Left cardiac atrium (tissue), 4 donors: ENCODE data around the gene ATOSA. TPM values are rescaled to one million over a fixed set of nuclear protein-coding genes. Genes with fewer than 3 reads are reported as not detected.

Experiments used
- ATAC-seq, 2 donors: fragments of 200-7000 bp; cut with Tn5 transposase; one replicate each; pipeline ENCODE4 v1.9.1; 2020; ENCODE audit warnings: mild to moderate bottlenecking in 2 of 2, moderate library complexity in 2 of 2
- DNase-seq: peaks from one replicate; pipeline ENCODE4 v3.0.0-alpha.2; 2020
- intact Hi-C, 2 donors: fragments of 100-400 bp; cut with DNase I; formaldehyde crosslinking; loops; one replicate each; pipeline versions ENCODE4 v1.14.1 to v1.15.1; 2022 to 2023
- total RNA-seq, 2 donors: library from RNA; stranded (reverse); fragmentation: NEBNext Ultra II Directional; extraction: Animal tissue kit (Norgen Biotek cat#: 25700); gene quantifications; one replicate each; pipeline ENCODE4 v1.2.1, GENCODE V29; 2021
- donor health status: DM: no; HTN: yes; CAD: no.
- donor health status: DM: no; HTN: yes; CAD: no; lungs with severe emphysema.
- donor health status: DM: yes; HTN: yes; CAD: no.
- donor health status: Dilated cardiomyopathy.

The ATOSA gene
- total RNA-seq, 2 donors from 2014 or later, result 24.9 to 27.6 TPM

DNA sequence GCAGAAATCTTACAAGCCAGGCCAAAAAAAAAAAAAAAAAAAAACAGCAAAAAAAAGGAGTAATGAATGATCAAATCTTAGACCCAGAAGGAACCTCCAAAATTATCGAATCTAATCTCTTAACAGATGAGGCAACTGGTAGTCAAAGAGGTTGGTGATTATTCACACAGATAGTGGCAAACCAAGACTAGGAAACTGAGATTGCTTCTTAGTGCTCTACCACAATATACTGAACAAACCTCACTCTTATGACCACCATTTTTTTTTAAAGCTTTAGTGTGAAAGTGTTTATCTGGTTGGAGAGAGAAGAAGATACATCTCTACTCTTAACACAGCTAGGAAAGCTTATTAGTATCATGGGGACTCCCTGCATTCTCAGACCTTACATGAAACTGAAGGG, 17.3 kb downstream of the ATOSA start:
- no peak for ATAC-seq
- DNase-seq, result no peak
- intact Hi-C loops, result no loop called here

DNA sequence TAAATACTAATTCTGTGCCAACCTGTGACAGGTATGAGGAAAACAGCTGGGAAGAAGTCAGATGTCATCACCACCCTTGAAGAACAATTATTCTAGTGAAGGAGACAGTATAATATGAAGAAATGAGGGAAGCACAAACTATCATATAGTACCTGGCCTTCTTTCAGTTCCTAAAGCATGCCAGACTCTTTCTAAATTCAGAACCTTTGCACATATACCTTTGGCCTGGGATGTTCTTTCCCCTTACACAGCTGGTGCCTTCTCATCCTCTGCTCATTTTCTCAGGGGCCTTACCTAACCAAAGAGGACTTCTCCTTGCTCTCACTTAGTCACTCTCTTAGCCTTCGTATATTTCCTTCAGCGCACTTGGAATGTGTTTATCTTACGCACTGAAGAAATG, 19.0 kb downstream of the ATOSA start:
- no peak for ATAC-seq
- DNase-seq, result no peak
- intact Hi-C loops, result no loop called here

DNA sequence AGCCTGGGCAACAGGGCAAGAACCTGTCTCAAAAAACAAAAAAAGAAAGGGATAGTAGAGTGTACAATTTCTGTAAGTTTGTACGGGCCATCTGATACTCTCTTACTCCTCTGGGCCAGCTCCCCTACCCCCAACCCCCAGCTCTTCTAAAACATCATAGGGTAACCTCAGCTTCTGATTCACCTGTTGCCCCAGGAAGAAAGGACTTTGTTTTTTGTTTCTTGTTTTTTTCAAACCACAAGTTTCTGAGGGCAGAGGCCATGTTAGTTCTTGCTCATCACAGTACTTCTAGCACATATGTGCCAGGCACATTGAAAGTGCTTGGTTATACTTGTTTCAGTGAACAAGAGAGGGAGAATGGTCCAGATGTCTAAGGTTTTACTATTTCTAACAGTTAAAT, 20.2 kb downstream of the ATOSA start:
- ATAC-seq (no peak), DNase-seq (no peak)
- intact Hi-C loops, result no loop called here

DNA sequence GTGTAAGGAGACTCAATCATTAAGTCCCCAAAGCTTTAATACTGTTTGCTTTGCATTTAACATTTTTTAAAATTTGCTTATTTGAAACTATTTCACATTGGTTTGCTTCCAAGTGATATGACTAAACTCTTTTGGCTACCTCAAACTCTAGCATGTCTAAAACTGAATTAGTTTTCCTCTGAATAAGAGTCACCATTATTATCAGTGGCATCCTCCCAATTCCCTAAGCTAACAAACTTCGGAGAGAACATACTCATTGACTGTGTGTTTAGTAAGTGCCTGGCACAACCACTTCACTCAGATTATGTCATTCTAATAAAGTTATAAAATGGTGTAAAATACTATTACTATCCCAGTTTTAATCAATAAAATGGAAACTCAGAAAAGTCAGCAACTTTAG, 21.9 kb downstream of the ATOSA start:
- ATAC-seq (peak; percentile 81 to 90), DNase-seq (no peak)

DNA sequence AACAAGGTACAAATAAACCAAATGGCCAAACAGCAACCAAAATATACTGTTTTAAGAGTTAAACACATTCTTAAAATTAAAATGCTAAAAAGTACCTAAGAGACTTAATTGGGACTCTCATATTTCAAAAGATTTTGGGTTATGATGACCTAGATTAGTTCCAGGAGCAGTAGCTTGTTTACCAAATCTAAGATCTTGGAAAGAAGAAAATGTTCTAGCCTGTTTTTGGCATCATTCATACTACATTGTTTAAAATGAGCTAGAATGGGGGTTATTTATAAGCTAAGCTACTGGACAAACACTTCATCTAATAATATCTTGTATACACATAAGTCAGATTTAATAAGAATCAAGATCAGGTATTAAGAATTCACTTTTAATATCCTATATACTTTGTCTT, 22.8 kb downstream of the ATOSA start:
- no peak for ATAC-seq
- intact Hi-C loops, result no loop called here
- DNase-seq, result no peak

More for the DNA sequence above, 21.9 kb downstream of the ATOSA start:
- intact Hi-C loops, result no loop called here

DNA sequence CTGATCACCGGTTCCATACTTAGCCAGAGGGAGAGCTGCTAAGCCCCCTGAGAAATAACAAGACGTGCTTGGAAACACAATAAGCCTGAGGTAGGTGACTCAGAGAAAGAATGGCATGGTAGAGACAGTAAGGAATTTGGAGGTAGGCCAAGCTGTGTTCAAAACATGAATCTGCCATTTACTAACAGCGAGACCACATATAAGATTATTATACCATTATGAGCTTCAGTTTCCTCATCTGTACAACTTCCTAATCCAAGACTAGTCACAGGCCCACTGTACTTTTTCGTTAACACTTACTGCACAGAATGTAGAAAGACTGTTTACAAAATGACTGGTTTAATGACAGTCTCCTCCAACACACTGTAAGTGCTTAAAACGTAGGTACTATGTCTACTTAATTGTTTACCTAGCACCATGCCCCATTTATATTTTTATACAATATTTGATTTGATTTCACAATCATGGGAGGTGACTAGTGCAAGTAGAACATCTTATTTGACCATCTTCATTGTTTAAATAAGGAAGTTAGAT, 25.7 kb downstream of the ATOSA start:
- DNase-seq, result no peak
- ATAC-seq, result peak in 1 of 2 donors; percentile 8
- intact Hi-C loops, result no loop called here

DNA sequence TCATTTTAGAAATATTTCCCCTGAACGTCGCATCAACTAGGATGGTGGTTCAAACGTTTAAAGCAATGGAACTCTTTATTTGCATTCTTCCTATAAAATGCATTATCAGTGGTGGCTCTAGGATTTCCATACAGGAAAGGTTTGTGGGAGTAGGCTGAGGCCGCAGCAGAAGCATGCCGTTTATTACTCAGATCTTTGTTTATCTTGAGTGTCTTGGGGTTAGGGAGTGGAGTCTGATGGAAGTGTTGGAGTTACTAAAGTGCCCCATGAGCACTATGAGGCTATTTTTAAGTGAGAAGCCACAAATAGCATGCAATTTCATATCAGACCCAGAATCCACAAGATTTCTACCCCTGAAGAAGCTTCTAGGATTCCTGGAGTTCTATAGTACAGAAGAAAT, 26.2 kb downstream of the ATOSA start:
- intact Hi-C loops, result no loop called here
- ATAC-seq (peak in 1 of 2 donors; percentile 60), DNase-seq (no peak)

DNA sequence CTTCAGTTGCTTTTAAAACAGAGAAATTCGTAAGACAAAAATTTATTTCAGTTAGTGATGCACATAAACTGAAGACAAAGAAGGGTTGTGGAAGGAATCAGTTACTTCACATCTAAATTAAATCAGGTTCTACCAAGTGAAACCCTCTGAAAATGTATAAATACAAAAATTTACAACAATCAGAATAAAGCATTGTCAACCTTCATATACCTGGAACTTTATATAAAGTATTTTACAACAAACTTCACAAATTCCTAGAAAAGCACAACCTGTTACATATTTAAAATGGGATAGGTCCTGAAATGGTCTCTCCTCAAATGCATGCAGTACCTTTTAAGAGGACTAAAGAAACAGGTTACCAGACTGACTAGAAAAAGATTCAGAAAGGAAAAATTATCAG, 26.9 kb downstream of the ATOSA start:
- intact Hi-C loops, result no loop called here
- DNase-seq, result no peak
- no peak for ATAC-seq

DNA sequence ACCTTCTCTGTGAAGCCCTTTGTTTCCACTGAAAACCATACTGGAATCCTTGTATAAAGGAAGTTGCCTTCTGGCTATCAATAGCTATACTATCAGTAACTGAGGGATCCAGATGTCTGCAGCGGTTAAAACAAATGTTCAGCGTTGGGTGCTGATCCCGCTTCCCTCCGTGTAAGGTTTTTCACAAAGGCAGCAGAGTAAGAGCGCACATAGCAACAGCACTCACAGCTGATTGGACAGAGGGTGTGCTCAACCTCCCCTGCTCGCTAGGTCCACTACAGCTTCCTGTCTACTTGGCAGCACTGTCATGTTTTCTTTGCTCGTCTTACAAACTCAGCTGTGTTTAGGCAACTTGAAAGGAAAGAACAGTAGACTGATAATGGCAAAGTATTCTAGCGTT, 27.3 kb downstream of the ATOSA start:
- intact Hi-C loops, result no loop called here
- DNase-seq, result peak; percentile 64
- ATAC-seq, result peak; percentile 100

DNA sequence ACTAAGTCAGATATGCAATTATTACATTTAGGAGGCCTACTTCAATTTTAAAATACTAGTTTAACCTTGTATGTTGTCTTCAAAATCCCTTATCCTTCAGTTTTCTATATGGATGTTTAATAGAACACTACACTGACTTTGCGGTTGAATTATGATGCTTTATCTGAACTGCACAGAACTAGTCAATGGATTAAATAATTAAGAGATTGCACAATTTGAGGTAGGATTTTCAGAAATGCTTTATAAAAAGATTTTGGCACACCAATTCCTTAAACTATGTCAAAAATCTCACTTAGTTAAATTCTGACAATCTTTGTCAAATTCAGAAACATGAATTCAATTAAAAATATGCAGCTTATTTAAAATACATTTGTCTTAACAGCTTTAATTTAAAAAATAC, 28.1 kb downstream of the ATOSA start:
- no peak for ATAC-seq
- DNase-seq, result no peak
- intact Hi-C loops, result no loop called here

DNA sequence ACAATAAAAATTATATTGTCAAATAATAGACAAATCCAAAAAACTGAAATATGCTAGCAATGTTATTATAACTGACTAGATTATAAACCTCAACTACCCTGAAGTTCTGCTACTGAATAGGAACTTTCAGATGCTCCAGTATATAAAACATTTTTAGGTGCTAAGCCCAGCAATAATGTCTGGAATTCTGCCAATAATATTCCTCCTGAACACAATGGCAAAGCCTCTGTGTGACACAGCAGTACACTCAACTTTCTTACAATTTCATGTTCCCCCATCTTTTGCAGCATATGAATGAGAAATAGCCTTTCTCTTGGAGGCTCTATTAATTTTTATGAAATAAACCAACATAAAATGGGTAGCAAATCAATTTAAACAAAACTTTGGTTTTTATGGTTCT, 29.5 kb downstream of the ATOSA start:
- ATAC-seq (no peak), DNase-seq (no peak)
- intact Hi-C loops, result no loop called here

DNA sequence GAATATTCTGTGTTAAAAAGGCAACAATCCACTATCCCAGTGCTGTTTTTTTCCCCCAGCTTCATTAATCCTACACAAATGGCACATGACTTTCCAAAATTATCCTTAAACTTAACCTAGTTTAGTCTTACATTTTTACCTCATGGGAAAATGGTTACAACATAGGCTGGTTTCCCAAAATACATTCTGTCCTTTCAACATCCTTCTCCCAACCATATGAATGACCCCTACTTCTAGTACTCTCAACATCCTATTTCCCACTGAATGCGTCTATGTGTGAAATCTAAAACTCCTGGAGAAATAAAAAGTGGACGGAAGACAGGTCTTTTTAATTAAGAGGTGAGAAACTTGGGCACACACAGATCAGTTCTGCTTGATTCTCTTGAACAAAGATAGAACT, 33.3 kb downstream of the ATOSA start:
- ATAC-seq (no peak), DNase-seq (no peak)
- intact Hi-C loops, result no loop called here

DNA sequence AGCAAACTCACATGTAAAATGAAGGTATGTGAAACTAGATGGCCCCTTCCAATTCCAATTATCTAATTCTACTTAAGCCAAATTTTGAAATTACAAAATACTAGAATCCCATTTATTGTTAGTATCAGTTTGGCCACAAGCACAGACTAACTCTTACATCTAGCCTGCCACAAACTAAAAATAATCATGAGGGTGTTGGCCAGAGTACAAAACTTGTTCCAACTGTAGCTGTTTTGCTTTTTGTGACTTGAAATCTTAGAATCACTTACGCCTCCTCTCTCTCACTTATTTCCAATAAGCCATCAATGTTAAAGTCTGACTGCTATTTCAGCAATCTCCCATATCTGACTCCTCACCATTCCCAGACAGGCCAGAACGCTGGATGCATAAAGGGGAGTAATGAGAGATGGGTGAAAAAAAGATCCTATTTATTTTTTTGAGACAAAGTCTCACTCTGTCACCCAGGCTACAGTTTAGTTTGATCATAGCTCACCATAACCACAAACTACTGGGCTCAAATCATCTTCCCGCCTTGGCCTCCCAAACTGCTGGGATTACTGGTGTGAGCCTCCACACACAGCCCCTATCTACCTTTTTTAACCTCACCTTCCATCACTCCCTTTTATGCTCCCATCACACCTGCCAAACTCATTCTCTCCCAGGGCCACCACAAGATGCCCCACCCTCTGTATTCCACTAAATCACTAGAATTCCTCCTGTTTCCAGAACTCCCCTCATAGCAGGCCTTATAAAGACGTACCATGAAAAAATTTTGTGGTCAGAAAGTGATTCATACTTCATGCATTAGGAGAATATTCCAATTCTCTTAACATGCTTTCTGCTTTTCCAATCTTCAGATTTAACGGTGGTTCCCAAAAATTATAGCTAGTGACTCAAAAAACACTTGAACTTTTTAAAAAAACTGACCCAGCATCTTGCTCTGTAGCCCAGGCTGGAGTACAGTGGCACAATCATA, 36.5 kb downstream of the ATOSA start:
- DNase-seq, result no peak
- intact Hi-C loops, result loop anchor here in 1 of 2 donors (5.0 kb wide), 1 partner anchor 35 kb away; the partner anchor contains the start of gene ATOSA
- ATAC-seq, result peak; percentile 44 to 61

DNA sequence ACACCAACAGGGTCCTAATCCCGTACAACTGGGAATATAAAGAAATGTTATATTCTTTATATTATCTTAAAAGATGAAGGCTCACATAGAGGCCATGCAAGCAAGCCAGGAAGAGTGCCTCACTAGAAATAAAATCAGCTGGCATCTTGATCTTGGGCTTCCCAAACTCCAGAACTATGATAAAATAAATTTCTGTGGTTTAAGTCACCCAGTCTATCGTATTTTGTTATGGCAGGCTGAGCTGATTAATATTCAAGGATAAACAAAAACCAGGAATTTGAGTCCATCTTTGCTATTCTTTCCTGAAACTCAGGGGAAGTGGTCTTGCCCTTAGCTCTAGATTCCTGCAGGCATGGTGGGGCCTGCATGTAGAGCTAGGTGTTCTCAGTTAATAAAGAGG, 42.7 kb downstream of the ATOSA start:
- DNase-seq (no peak), ATAC-seq (no peak)
- intact Hi-C loops, result no loop called here

DNA sequence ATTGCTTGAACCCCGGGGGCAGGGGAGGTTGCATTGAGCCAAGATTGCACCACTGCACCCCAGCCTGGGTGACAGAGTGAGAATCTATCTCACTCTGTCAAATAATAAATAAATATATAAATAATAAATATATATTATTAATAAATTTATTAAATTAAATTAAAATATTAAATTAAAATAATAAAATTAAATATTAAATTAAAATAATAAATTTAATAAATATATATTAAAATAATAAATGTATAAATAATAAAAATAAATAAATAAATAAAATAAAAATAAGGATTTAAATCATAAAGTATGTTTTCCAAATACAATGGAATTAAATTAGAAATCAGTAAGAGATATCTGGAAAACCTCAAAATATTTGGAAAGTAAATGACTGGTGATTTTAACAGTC, 43.3 kb downstream of the ATOSA start:
- ATAC-seq (no peak), DNase-seq (no peak)
- intact Hi-C loops, result no loop called here

Other genes with a start within 250 kb of the ATOSA start
- 10 to 100 TPM; 18.1 to 19.4 TPM for gene MYO5A, start 150.5 kb downstream of the ATOSA start, total RNA-seq
- gene ARPP19, start 110.4 kb downstream of the ATOSA start, total RNA-seq, result 100 to 1,000 TPM; 138 to 153 TPM
- not detected for gene ONECUT1, start 110.9 kb upstream of the ATOSA start, total RNA-seq